ENCODE results near the gene TNFRSF8.

DNA sequence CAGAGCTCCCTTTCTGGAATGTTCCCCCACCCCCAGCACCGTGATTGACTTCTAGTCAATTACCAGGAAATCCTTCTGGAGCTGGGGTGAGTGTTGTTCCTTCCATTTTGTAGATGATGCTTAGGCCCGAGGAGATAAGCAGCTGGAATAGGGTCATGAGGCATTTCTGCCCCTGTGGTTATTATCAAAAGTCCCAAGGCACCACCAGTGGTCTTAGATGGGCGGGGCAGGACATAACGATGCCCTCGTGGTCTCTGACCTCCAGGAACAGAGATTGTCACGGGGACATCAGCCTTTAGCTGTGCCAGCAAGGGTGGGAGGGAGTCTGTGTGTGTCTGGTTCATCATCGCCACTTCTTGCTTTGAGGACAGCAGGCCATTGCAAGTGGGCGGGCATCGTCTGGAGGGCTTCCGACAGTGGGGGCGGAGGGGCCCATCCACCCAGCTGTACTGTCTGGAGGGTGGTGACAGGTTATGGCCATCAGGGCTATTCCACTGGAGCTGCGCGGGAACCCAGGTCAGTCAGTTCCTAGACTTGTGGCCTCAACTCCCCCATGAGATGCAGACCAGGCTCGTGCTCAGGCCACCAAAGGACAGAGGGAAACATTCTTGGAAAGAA, 22.6 kb downstream of the TNFRSF8 start:
- TF ChIP-seq SRSF7 (optimal IDR thresholded peaks at IDR 0.05; ENCODE audit: low read depth, low read length), result no peak
- TF ChIP-seq SMC3 (conservative IDR thresholded peaks at IDR 0.05; ENCODE audit: insufficient read depth, low read depth, low read length), result no peak
- TF ChIP-seq EP300 (IDR thresholded peaks at IDR 0.05; ENCODE audit: low read length), result no peak; the same call in 1 of the 2 replicates
- TF ChIP-seq USF2 (CRISPR knock-in tag; IDR thresholded peaks at IDR 0.05), result no peak
